NCI-H2196 treated with DMSO at 0.1 percent for 48 hours (cell line): ENCODE measurements around the gene SLC45A1.

Experiments
- DNase-seq: peaks from one replicate; lab custom pipeline; 2025; ENCODE audit not compliant: unreplicated experiment; lab: John Stamatoyannopoulos, UW

SLC45A1 gene

DNA sequence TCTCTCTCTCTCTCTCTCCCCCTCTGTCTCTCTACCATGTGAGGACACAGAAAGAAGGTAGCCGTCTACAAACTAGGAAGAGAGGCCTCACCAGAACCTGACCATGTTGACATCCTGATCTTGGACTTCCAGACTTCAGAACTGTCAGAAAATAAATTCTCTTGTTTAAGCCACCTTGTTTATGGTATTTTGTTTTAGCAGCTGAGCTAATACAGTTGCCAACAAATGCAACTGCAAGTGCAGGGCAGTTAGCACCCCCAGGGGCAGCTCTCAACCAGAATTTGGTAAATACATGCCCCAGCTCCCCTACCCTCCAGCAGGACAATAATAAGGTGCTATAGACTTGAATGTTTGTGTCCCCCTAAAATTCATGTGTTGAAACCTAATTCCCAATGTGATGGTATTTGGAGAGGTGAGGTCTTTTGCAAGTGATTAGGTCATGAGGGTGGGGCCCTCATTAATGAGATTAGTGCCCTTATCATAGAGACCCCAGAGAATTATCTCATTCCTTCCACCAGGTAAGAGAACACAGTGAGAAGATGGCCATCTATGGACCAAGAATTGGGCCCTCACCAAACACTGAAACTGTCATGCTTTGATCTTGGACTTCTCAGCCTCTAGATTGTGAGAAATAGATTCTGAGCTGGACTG is 6.7 kb upstream of the SLC45A1 start:
- DNase-seq = no peak

DNA sequence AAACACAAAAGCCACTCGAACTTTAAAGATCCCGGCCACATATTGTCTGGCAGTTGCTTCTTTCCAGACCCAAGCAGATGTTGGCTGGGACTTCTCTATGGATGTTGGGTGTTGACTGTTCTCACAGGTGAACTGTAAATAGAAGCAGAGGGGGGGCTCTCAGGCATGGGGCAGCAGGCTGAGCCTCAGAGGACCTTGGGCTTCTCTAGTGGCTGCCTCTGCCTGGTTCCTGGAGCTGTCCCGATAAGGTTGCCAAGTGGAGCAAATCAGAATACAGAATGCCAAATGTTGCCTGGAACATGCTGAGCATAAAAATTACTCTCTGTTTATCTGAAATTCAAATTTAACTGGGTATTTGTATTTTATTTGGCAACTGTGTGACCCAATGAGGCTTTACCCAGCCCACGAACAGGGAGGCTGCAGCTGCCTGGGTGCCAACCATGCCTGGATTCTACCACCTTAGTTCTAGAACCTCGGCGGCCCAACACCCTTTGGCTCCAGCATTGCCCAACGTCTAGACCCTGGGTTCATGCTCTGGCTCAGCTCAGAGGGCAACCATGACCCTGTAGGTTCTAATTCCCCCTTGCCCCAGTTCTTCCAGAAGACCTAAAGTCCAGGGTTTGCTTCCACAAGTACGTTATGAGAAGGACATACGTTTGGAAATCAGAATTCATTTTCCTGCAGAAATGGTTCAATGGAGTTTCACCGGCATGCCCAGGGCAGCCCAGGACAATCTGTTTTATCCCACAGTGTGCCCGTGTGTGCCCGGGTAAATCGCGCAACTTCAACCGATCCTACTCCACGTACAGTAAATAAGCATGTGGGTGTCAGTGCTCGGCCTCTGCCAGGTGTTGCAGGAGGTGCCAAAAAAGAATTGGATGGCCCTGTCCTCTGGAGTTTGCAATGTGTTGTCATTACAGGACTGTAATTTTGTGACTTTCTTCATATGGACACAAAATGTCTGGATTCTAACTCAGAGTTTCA is 5.4 kb upstream of the SLC45A1 start:
- peak; percentile 59 for DNase-seq

DNA sequence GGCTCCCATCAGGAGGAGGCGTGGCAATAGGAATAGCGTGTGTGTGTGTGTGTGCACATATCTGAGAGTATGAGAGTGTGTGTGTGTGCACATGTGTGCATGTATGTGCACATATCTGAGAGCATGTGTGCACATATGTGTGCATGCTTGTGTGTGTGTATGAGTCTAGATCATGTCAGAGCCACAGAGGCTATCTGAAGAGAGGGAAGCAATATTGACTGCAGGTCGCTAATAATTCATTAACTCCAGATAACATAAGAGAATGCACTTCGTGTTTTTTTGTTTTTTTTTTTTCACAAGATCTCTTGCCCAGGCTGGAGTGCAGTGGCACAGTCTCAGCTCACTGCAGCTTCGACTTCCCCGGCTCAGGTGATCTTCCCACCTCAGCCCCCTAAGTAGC is 4.7 kb upstream of the SLC45A1 start:
- DNase-seq = no peak

DNA sequence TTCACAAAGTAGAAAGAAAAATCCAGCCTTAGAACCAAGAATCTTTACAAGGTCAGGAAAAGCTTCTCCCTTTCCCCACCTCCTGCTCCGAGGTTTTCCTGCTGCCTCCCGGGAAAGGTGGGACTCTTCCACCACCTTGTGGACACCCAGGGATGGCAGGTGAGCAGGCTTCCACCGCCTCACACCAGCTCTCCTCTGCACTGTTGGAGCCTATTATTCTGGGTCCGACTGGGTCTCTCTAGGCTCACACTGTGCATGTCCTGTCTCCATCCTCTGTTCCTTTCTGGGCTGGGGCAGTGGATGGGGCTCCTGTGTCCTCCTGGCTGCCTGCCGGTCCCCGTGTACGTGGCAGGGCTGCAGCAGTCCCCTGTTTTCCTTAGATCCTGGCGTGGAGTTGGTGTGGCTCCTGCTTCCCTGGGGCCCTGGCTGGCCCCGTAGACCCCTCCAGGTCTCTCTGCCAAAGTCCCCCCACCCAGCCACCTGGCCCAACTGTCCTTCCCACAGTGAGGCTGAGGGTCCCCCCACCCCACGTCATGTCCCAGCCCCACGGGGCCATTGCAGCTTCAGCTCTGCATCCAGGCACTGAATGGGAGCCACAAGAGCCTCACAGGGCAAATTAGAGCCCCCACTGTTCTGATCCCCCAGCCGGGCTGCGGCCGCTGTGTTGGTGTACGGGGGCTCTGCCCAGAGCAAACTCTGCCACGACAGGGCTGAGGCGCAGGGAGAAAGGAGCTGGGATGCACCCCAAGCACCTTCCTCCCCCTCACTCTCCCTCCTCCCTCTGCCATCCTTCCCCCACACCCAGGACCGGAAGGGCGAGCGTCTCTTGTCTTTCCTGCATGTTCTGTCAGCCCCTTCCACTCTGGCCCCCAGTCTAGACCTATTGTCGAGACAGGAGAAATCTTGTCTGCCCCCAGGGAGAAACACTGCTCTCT is 3.3 kb upstream of the SLC45A1 start:
- DNase-seq = peak; percentile 51

DNA sequence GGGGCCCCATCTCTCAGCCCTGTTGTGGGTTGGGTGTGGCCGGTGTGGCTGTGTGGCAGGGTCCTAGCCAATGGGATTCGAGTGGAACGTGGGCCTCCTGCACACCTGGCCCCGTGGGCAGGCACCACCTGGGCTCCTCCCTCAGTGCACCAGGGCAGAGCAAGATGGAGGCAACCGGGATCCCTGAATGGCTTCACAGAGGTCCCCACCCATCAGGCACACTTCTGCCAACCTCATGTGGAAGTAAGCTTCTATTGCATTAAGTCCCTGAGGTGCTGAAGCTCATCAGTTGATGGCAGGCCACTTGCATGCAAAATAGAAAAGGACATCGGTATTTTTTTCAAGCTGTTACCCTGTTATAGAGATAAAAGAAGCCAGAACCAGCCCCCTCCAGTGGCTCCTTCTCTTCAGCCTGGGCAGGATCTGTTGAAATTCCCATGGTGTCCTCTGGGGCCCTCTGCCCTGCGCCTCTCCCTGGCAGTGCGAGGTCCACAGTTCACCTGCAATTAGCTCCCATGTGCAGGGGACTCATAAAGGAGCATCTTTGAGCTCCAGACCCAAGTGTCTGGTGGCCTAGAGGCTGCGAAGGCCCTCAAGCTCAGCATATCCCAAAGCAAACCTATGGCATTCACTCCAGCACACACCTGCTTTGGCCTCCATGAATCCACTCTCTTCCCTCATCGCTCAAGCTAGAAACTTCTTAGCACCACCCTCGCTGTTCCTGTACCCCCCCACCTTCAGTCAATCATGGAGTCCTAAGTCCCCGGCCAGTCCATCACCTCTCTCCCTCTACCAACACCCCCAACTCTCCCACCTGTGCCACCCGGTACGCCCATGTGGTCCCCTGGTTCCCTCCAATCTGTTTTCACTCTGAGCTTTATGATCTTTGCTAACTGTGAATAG is 2.1 kb upstream of the SLC45A1 start:
- no peak for DNase-seq

DNA sequence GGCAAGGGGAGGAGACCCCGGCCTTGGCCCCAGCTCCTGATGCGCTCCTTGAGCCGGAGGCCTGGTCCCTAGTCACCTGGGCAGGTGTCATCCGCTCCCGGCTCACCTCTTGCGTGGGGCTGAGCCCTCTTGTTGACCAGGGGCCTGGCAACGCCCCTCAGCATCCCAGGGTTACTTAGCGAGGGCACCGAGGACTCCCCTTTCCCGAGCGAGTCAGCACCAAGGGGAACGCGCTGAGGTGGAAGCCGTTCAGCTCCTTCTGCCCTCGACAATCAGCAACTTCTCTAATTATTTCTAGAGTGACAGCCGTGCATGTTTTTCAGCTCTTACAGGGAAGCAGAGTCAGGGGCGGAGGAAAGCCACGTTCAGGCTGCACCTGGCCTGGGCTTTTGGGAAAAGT is 522 bp downstream of the SLC45A1 start:
- DNase-seq = no peak

DNA sequence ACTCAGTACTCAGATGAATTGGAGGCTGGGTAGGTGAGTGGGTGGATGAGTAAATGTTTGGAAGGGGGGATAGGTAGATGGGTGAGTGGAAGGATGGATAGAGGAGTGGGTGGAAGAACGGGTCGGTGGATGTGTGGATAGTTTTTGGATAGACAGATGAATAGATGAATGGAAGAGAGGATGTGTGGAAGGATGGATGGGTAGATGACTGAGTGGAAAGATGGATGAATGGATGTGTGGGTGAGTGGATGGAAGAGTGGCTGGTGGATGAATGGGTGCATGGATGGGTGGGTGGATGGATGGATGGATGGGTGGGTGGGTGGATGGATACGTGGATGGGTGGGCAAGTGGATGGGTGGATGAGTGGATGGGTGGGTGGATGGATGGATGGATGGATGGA is 3.7 kb downstream of the SLC45A1 start:
- no peak for DNase-seq

DNA sequence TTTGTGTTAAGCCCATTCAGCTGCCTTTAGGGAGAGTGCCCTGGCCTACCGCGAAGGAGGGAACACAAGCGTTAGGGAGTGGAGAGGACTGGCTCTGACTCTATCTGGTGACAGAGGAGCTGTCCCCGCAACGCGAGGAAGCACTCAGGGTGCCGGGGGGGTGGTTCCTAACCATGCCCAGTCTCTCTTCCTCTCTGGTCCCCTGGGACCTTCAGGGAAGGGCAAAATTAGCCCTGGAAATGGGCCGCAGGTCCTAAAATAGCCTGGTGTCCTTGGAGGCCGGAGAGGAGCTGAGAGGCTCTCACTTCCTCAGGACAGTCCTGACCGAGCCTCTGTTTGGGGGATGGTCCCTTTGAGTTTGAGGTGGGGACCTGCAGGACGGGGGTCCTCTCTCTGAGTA is 5.8 kb downstream of the SLC45A1 start:
- DNase-seq = no peak

DNA sequence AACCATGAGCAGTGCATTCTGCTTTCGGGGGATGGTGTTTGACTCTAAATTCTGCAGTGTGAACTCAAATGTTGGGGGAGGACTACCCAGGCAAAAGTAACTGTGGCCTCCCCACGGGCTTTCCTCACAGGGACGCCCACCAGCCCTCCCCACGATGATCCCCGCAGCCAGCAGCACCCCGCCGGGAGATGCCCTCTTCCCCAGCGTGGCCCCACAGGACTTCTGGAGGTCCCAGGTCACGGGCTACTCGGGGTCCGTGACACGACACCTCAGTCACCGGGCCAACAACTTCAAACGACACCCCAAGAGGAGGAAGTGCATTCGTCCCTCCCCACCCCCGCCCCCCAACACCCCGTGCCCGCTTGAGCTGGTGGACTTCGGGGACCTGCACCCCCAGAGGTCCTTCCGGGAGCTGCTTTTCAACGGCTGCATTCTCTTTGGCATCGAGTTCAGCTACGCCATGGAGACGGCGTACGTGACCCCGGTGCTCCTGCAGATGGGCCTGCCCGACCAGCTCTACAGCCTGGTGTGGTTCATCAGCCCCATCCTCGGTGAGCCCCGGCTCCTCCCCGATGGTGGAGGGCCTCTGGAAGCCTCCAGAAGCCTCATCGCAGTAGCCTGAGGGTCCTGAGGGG is 6.4 kb downstream of the SLC45A1 start:
- DNase-seq = no peak

DNA sequence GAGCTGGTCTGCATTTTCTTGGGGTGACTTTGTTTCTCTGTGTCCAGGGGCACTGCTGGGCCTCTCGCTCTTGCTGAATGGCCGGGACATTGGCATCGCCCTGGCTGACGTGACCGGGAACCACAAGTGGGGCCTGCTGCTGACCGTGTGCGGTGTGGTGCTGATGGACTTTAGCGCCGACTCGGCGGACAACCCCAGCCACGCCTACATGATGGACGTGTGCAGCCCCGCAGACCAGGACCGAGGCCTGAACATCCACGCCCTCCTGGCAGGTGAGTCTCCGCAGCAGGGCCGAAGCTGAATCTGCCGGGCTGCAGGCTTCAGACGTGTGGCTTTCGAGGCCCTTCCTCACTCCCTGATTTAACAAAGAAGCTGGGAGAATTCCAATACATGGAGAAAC is 7.9 kb downstream of the SLC45A1 start:
- DNase-seq = no peak

DNA sequence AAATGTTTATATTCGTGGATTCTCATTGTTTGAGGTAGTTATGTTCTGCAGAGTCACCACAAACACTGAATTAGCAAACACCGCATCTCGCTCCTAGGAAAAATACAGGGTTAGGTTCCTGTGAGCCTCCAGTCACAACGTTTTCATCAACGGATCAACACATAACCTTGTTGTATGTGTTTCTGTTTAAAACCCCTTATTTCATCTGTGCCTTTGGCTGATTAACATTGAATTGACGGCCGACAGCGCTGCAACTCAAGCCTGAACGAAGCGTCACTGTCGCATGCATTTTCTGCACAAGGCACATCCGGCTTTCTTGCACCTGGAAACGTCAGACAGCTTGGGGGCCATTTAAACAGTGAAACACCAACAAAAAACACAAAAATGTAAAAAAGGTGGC is 8.4 kb downstream of the SLC45A1 start:
- no peak for DNase-seq

DNA sequence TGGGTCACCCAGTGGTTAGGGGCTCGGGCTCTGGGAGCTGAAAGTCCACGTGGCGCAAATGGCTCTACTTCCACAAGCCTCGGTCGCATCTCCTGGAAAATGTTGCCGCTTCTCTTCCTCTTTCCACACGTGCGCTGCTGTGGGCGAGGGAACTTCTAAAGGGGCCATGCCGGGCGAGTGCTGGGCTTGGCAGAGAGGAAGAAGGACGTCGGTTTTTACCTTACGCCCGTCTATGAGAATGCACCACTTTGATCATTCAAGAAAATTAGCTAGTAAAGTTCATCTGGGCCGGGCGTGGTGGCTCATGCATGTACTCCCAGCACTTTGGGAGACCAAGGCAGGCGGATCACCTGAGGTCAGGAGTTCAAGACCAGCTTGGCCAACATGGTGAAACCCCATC is 10.4 kb downstream of the SLC45A1 start:
- DNase-seq = no peak

DNA sequence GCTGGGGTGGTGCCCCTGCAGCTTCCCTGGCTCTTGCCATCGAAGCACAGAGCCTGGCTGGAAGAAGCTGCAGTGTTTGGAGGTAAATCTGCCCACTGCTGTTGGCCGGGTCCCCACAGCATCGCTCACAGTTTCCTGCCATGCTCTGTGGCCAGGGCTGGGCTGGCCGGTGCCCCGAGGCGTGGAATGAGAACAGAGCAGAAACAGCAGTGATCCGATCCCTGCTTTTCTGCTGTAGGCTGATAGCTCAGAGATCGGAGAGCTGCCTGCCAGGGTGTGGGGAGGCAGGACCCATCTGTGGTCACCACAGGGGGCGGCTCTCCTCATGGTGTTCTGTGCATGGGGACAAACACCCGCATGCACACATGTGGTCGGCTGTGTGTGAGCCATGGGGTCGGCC is 11.5 kb downstream of the SLC45A1 start:
- no peak for DNase-seq

DNA sequence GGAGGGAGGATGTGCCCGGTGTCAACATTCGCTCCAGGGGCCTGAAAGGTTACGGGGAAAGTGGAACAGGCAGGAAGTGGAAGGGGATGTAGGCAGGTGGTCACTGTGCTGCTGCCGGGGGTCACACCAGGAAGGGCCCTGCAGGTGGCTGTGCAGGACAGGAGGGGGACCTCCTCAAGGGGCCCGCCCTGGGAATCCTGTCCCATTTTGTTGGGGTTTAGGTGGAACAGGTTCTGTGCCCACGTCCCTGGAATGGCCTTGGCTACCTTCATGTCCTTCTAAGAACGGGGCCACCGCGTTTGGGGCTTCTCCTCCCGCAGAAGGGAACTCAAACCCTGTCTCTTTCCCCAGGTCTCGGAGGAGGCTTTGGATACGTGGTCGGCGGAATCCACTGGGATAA is 11.9 kb downstream of the SLC45A1 start:
- no peak for DNase-seq

DNA sequence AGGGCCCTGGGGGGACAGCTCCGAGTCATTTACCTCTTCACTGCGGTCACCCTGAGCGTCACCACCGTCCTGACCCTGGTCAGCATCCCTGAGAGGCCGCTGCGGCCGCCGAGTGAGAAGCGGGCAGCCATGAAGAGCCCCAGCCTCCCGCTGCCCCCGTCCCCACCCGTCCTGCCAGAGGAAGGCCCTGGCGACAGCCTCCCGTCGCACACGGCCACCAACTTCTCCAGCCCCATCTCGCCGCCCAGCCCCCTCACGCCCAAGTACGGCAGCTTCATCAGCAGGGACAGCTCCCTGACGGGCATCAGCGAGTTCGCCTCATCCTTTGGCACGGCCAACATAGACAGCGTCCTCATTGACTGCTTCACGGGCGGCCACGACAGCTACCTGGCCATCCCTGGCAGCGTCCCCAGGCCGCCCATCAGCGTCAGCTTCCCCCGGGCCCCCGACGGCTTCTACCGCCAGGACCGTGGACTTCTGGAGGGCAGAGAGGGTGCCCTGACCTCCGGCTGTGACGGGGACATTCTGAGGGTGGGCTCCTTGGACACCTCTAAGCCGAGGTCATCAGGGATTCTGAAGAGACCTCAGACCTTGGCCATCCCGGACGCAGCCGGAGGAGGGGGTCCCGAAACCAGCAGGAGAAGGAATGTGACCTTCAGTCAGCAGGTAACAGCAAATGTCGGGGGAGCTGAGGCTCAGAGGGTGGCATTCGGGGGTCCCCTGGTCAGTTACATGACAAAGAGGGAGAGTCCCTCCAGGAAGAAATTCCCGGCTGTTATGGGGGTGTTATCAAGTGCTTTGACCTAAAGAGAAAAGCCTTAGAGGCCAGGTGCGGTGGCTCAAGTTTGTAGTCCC is 12.6 kb downstream of the SLC45A1 start:
- DNase-seq = no peak

DNA sequence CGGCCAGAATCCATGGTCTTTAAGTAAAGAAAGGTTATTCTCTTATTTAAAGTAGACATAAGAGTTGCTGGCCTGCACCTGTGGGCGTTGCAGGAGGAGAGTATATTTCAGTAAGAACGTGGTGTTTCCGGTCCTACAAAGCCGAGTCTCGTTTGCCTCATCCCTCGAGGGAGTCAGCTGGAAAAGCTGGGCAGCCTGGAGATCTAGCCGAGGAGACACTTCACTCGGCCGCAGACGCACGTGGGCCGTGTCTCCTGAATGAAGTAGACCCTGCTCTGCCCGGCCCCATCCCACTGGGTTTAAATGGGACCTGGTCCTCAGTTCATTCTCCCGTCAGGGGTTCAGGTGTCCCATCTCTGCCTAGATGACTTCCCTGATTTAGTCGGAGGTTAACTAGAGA is 14.9 kb downstream of the SLC45A1 start:
- no peak for DNase-seq

DNA sequence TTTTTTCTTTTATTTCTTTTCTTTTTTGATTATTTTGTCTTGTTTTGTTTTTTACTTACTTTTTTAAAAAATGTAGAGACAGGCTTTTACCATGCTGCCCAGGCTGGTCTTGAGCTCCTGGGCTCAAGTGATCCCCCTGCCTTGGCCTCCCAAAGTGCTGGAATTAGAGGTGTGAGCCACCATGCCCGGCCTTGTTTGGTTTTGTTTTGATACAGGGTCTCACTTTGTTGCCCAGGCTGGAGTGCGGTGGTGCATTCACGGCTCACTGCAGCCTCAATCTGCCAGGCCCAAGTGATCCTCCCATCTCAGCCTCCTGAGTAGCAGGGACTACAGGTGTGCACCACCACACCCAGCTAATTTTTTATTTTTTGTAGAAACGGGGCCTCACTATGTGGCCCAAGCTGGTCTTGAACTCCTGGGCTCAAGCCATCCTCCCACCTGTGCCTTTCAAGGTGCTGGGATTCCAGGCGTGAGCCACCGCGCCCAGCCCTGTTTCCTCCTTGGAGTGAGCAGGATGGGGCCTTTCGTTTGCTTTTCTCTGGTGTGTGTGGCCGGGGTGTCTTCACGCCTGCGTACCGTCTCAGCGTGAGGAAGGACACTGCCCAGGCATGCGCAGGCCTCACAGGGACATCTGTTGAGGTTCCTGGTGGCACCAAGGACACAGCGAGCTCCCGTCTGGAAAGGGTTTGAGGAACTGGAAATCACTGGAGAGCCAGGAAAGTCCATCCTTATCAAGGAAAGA is 15.5 kb downstream of the SLC45A1 start:
- DNase-seq = no peak

DNA sequence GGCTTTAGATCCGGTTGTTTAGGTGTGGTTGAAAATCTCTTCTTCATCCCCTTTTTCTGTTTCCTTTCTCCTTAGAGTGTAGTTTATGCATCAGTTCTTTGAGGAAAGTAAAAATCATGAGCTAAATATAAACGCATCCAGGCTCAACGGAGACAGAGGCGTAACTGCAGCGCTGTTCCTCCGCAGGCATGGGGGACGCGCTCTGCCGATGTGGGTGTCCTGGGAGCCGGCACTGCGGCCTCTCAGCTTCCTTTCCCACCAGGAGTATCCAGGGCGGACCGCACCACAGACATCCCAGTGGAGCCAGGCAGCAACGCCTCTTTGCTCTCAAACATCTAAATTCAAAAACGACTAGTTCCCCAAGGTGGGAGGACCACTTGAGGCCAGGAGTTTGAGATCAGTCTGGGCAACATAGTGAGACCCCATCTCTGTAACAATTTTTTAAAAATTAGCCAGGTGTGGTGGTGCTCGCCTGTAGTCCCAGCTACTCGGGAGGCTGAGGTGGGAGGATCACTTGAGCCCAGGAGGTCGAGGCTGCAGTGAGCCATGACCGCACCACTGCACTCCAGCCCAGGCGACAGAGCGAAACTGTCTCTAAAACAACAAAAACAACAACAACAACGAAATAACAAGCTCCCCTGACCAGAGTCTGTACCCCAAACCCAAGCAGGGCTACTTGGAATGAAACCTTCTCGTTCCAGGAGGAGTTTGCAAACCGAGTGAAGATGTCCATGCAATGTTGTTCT is 16.4 kb downstream of the SLC45A1 start:
- DNase-seq = no peak
